ENCODE measurements around the gene TRPM4. TPM values are rescaled to one million over a fixed set of nuclear protein-coding genes. Genes with fewer than 3 reads are reported as not detected.

The TRPM4 gene
- total and polyA plus RNA-seq, 2 of the 13 experiments (the other 11 are each of a cell fraction or from before 2014, with no cell fraction given): 1.9 to 4.3 TPM

GRCh38 chr19:49145573-49146407 lies 11.8 kb upstream of the TRPM4 start (continued):
- TF ChIP-seq ZHX1 (CRISPR knock-in tag; IDR thresholded peaks at IDR 0.05; ENCODE audit: low read depth) (0 out of 2 replicates have a peak, but pooled peaks have one; percentile 43), PHF8 (CRISPR knock-in tag; IDR thresholded peaks at IDR 0.05) (peak; percentile 21; the same call in 1 of the 2 replicates), DMTF1 (CRISPR knock-in tag; IDR thresholded peaks at IDR 0.05) (no peak), MXD3 (CRISPR knock-in tag; IDR thresholded peaks at IDR 0.05) (peak; percentile 36; the same call in 1 of the 2 replicates), PATZ1 (CRISPR knock-in tag; IDR thresholded peaks at IDR 0.05) (peak; percentile 46; the same call in 1 of the 2 replicates), ZNF274 (CRISPR knock-in tag; IDR thresholded peaks at IDR 0.05) (no peak), KDM2A (CRISPR knock-in tag; IDR thresholded peaks at IDR 0.05; ENCODE audit: borderline replicate concordance, low read depth) (peak; percentile 45; the same call in 1 of the 2 replicates), MAZ (IDR thresholded peaks at IDR 0.05; ENCODE audit: borderline replicate concordance, low read depth, low read length) (0 out of 2 replicates have a peak, but pooled peaks have one; percentile 20), MAZ (CRISPR knock-in tag; IDR thresholded peaks at IDR 0.05; ENCODE audit: low read depth) (no peak), IKZF5 (CRISPR knock-in tag; IDR thresholded peaks at IDR 0.05) (0 out of 2 replicates have a peak, but pooled peaks have one; percentile 23), MYC (CRISPR knock-in tag; IDR thresholded peaks at IDR 0.05; ENCODE audit: borderline replicate concordance) (peak; percentile 34; the same call in 1 of the 2 replicates), ZFP91 (CRISPR knock-in tag; IDR thresholded peaks at IDR 0.05; ENCODE audit: borderline replicate concordance) (peak; percentile 29; the same call in 1 of the 2 replicates), HNRNPLL (IDR thresholded peaks at IDR 0.05; ENCODE audit: low read depth, low read length, poor library complexity, severe bottlenecking) (peak; percentile 30)

All from HepG2 (cell line).